HG03025 (cell line): ENCODE data around the gene GDF7.

Source experiments
- ATAC-seq: cut with Tn5 transposase; IDR thresholded peaks from one replicate; pipeline ENCODE4 v1.9.1; 2021; ENCODE audit warnings: mild to moderate bottlenecking, moderate library complexity; ENCODE audit not compliant: unreplicated experiment, low FRiP score

The GDF7 gene

GRCh38 chr2:20627712-20628380, 39.1 kb upstream of the GDF7 start:
- ATAC-seq = no peak

GRCh38 chr2:20629181-20629580, 37.8 kb upstream of the GDF7 start:
- no peak for ATAC-seq

GRCh38 chr2:20629581-20630171, 37.3 kb upstream of the GDF7 start:
- no peak for ATAC-seq

- no peak for ATAC-seq
Measured at GRCh38 chr2:20630967-20631366, 36.0 kb upstream of the GDF7 start.

GRCh38 chr2:20631617-20632307, 35.2 kb upstream of the GDF7 start:
- no peak for ATAC-seq

GRCh38 chr2:20632446-20632990, 34.4 kb upstream of the GDF7 start:
- no peak for ATAC-seq

GRCh38 chr2:20633001-20633400, 33.9 kb upstream of the GDF7 start:
- ATAC-seq = no peak

- no peak for ATAC-seq
Measured at GRCh38 chr2:20633794-20634506, 33.0 kb upstream of the GDF7 start.

- ATAC-seq = no peak
Measured at GRCh38 chr2:20634507-20635112, 32.3 kb upstream of the GDF7 start.

GRCh38 chr2:20635113-20635510, 31.8 kb upstream of the GDF7 start:
- ATAC-seq = no peak

GRCh38 chr2:20635675-20636584, 31.0 kb upstream of the GDF7 start:
- no peak for ATAC-seq

GRCh38 chr2:20637147-20637546, 29.8 kb upstream of the GDF7 start:
- ATAC-seq = no peak

GRCh38 chr2:20638014-20638413, 28.9 kb upstream of the GDF7 start:
- no peak for ATAC-seq

GRCh38 chr2:20638646-20639430, 28.1 kb upstream of the GDF7 start:
- no peak for ATAC-seq

- no peak for ATAC-seq
Measured at GRCh38 chr2:20640411-20641122, 26.4 kb upstream of the GDF7 start.

- ATAC-seq = no peak
Measured at GRCh38 chr2:20641123-20641985, 25.6 kb upstream of the GDF7 start.
